CD4-positive, alpha-beta memory T cell (primary cell): ENCODE data around the gene TLR8. TPM values are rescaled to one million over a fixed set of nuclear protein-coding genes. Genes with fewer than 3 reads are reported as not detected.

Experiments
- CTCF ChIA-PET: fragments of 350-600 bp; sonication (Branson Sonifier 250); formaldehyde crosslinking; loops from one replicate; lab custom pipeline; 2021; ENCODE audit warnings: inconsistent platforms; ENCODE audit not compliant: partially characterized antibody; lab: Charles Lee
- POLR2A ChIA-PET: fragments of 350-600 bp; sonication (Branson Sonifier 250); formaldehyde crosslinking; loops from one replicate; lab custom pipeline; 2021; ENCODE audit not compliant: partially characterized antibody; lab: Charles Lee
- DNase-seq, 5 donors: peaks; one replicate each; pipeline versions ENCODE4 v3.0.0 to v3.0.0-alpha.2; 2020 to 2022; ENCODE audit warnings: mixed read lengths in 1 of 5
- H3K27ac ChIP-seq: one replicate; pipeline ENCODE4 v1.7.0; 2013; ENCODE audit warnings: low read depth, low read length
- H3K27me3 ChIP-seq: 2 replicates; pipeline ENCODE4 v1.7.0; 2013; ENCODE audit warnings: mild to moderate bottlenecking, low read length, moderate library complexity; ENCODE audit not compliant: insufficient read depth
- H3K36me3 ChIP-seq: 2 replicates; pipeline ENCODE4 v1.7.0; 2013; ENCODE audit warnings: mild to moderate bottlenecking, low read length, moderate library complexity; ENCODE audit not compliant: insufficient read depth
- H3K4me1 ChIP-seq: 2 replicates; pipeline ENCODE4 v1.7.0; 2013; ENCODE audit warnings: mild to moderate bottlenecking, low read length, moderate library complexity; ENCODE audit not compliant: insufficient read depth
- H3K4me3 ChIP-seq, 2 donors: one replicate each; pipeline ENCODE4 v1.7.0; 2013; ENCODE audit warnings: low read length in 2 of 2, mild to moderate bottlenecking in 1 of 2
- H3K9me3 ChIP-seq, 2 donors: one replicate each; pipeline ENCODE4 v1.7.0; 2013; ENCODE audit warnings: low read length in 2 of 2, control low read depth in 1 of 2; ENCODE audit not compliant: control insufficient read depth in 1 of 2
- H3K27ac Mint-ChIP-seq, 7 donors: one replicate each; pipeline ENCODE4 v1.8.0; 2020 to 2021; ENCODE audit warnings: mixed read lengths in 7 of 7, mild to moderate bottlenecking in 6 of 7, inconsistent platforms in 3 of 7, moderate library complexity in 3 of 7
- H3K27me3 Mint-ChIP-seq, 2 donors: one replicate each; pipeline ENCODE4 v1.8.0; 2020 to 2021; ENCODE audit warnings: mixed read lengths in 2 of 2
- H3K36me3 Mint-ChIP-seq, 2 donors: one replicate each; pipeline ENCODE4 v1.8.0; 2020 to 2021; ENCODE audit warnings: mixed read lengths in 2 of 2, inconsistent platforms in 1 of 2, mild to moderate bottlenecking in 1 of 2
- H3K4me1 Mint-ChIP-seq, 4 donors: one replicate each; pipeline ENCODE4 v1.8.0; 2020 to 2021; ENCODE audit warnings: mixed read lengths in 4 of 4, mild to moderate bottlenecking in 1 of 4
- H3K4me3 Mint-ChIP-seq, 8 donors: one replicate each; pipeline ENCODE4 v1.8.0; 2020 to 2021; ENCODE audit warnings: mixed read lengths in 8 of 8, mild to moderate bottlenecking in 7 of 8, moderate library complexity in 6 of 8, inconsistent platforms in 3 of 8
- H3K9me3 Mint-ChIP-seq, 8 donors: one replicate each; pipeline ENCODE4 v1.8.0; 2020 to 2021; ENCODE audit warnings: mixed read lengths in 8 of 8, mild to moderate bottlenecking in 5 of 8, inconsistent platforms in 3 of 8, moderate library complexity in 1 of 8
- intact Hi-C: fragments of 100-400 bp; cut with micrococcal nuclease; formaldehyde crosslinking; loops from one replicate; pipeline ENCODE4 v1.15.1; 2023
- polyA plus RNA-seq, 2 donors: library from polyadenylated mRNA; unstranded; fragments of 300-500 nt; fragmentation: Illumina TruSeq; gene quantifications; one replicate each; pipeline ENCODE4 v1.2.3, GENCODE V29; 2021
- total RNA-seq, 2 experiments: library from RNA; stranded (reverse); gene quantifications; one replicate each; pipeline ENCODE4 v1.2.3, GENCODE V29; 2021

TLR8 gene
- total and polyA plus RNA-seq, 4 experiments from 2014 or later: 0.26 to 0.33 TPM; not detected in 2

GRCh38 chrX:12896935-12897334 is 9.5 kb upstream of the TLR8 start:
- DNase-seq: no peak
- Histone ChIP-seq H3K4me1 (no peaks in the 10 kb centered on the region), H3K36me3 (no peaks in the 10 kb centered on the region), H3K27me3 (no peaks in the 10 kb centered on the region), H3K27ac (no peak overlapping the region), H3K9me3 (no peaks in the 10 kb centered on the region), H3K4me3 (no peak overlapping the region)
- intact Hi-C loops: loop anchor here (10.0 kb wide), 1 partner anchor 1752 kb away; no protein-coding TSS in a partner anchor
- ChIA-PET POLR2A (no interaction called here), CTCF (interaction anchor here (0.6 to 2.3 kb wide), 3 partner anchors 21 to 1052 kb away, joined by 4 to 9 read pairs (median 5); no protein-coding TSS in a partner anchor)
- Mint-ChIP-seq H3K36me3 (no peaks in the 10 kb centered on the region), H3K9me3 (no peaks in the 10 kb centered on the region), H3K27me3 (peaks cover 0 to 2% of the 10 kb centered on the region in 2 donors), H3K4me1 (peaks cover 0 to 8% (median 4%) of the 10 kb centered on the region in 4 donors), H3K4me3 (no peak overlapping the region), H3K27ac (no peak overlapping the region)

GRCh38 chrX:12898073-12898472 is 8.3 kb upstream of the TLR8 start:
- no peak for DNase-seq
- CTCF ChIA-PET: interaction anchor here (1.9 to 2.3 kb wide), 2 partner anchors 20 to 83 kb away, joined by 5 to 9 read pairs; no protein-coding TSS in a partner anchor
- Mint-ChIP-seq H3K27me3 (peaks cover 0 to 2% of the 10 kb centered on the region in 2 donors), H3K9me3 (no peaks in the 10 kb centered on the region), H3K27ac (no peak overlapping the region), H3K4me3 (no peak overlapping the region), H3K4me1 (peaks cover 0 to 8% (median 4%) of the 10 kb centered on the region in 4 donors), H3K36me3 (no peaks in the 10 kb centered on the region)
- POLR2A ChIA-PET: no interaction called here
- Histone ChIP-seq H3K4me3 (no peak overlapping the region), H3K9me3 (no peaks in the 10 kb centered on the region), H3K4me1 (no peaks in the 10 kb centered on the region), H3K36me3 (no peaks in the 10 kb centered on the region), H3K27ac (no peak overlapping the region), H3K27me3 (no peaks in the 10 kb centered on the region)
- intact Hi-C loops: loop anchor here (10.0 kb wide), 1 partner anchor 1753 kb away; no protein-coding TSS in a partner anchor

GRCh38 chrX:12899506-12899905 is 6.9 kb upstream of the TLR8 start:
- H3K4me3 Mint-ChIP-seq: no peak overlapping the region
- Histone ChIP-seq H3K4me1 (no peaks in the 10 kb centered on the region), H3K4me3 (no peak overlapping the region), H3K36me3 (no peaks in the 10 kb centered on the region), H3K9me3 (no peaks in the 10 kb centered on the region), H3K27ac (no peak overlapping the region), H3K27me3 (no peaks in the 10 kb centered on the region)
- ChIA-PET POLR2A (no interaction called here), CTCF (interaction anchor here (1.0 kb wide), 1 partner anchor 11 kb away, joined by 4 read pairs; no protein-coding TSS in a partner anchor)
- no peaks in the 10 kb centered on the region for H3K9me3 Mint-ChIP-seq
- no peak overlapping the region for H3K27ac Mint-ChIP-seq
- intact Hi-C loops: loop anchor here (10.0 kb wide), 1 partner anchor 1755 kb away; no protein-coding TSS in a partner anchor
- DNase-seq: no peak
- no peaks in the 10 kb centered on the region for H3K36me3 Mint-ChIP-seq
- peaks cover 0 to 4% (median 2%) of the 10 kb centered on the region in 4 donors for H3K4me1 Mint-ChIP-seq
- peaks cover 0 to 2% of the 10 kb centered on the region in 2 donors for H3K27me3 Mint-ChIP-seq

- H3K9me3 Mint-ChIP-seq: no peaks in the 10 kb centered on the region
- H3K9me3 ChIP-seq: no peaks in the 10 kb centered on the region
- H3K27me3 Mint-ChIP-seq: peaks cover 0 to 2% of the 10 kb centered on the region in 2 donors
- POLR2A ChIA-PET: no interaction called here
- no peaks in the 10 kb centered on the region for H3K27me3 ChIP-seq
- H3K36me3 Mint-ChIP-seq: no peaks in the 10 kb centered on the region
- CTCF ChIA-PET: interaction anchor here (0.7 to 1.6 kb wide), 5 partner anchors 9 to 861 kb away, joined by 3 to 8 read pairs (median 3); no protein-coding TSS in a partner anchor
- H3K4me3 ChIP-seq: no peak overlapping the region
- no peak overlapping the region for H3K27ac ChIP-seq
- DNase-seq: peak; percentile 49 to 61 (median 54)
- H3K36me3 ChIP-seq: no peaks in the 10 kb centered on the region
- no peak overlapping the region for H3K27ac Mint-ChIP-seq
- H3K4me1 ChIP-seq: no peaks in the 10 kb centered on the region
- intact Hi-C loops: no loop called here
- H3K4me3 Mint-ChIP-seq: peak overlapping the region in 1 of 8 donors; percentile 57
- H3K4me1 Mint-ChIP-seq: peaks cover 0 to 4% (median 2%) of the 10 kb centered on the region in 4 donors
These were observed 4.9 kb upstream of the TLR8 start for GRCh38 chrX:12901486-12901885.

- Histone ChIP-seq H3K27me3 (no peaks in the 10 kb centered on the region), H3K27ac (no peak overlapping the region), H3K4me1 (no peaks in the 10 kb centered on the region), H3K4me3 (no peak overlapping the region), H3K9me3 (no peaks in the 10 kb centered on the region), H3K36me3 (no peaks in the 10 kb centered on the region)
- Mint-ChIP-seq H3K4me1 (peaks cover 0 to 4% (median 2%) of the 10 kb centered on the region in 4 donors), H3K4me3 (no peak overlapping the region), H3K27ac (no peak overlapping the region), H3K9me3 (no peaks in the 10 kb centered on the region), H3K27me3 (peaks cover 0 to 2% of the 10 kb centered on the region in 2 donors), H3K36me3 (no peaks in the 10 kb centered on the region)
- DNase-seq: no peak
- POLR2A ChIA-PET: no interaction called here
- CTCF ChIA-PET: interaction anchor here (0.6 to 1.2 kb wide), 2 partner anchors 11 to 833 kb away, joined by 4 to 5 read pairs; no protein-coding TSS in a partner anchor
- intact Hi-C loops: no loop called here
These were observed 2.8 kb upstream of the TLR8 start for GRCh38 chrX:12903646-12904045.

DNA sequence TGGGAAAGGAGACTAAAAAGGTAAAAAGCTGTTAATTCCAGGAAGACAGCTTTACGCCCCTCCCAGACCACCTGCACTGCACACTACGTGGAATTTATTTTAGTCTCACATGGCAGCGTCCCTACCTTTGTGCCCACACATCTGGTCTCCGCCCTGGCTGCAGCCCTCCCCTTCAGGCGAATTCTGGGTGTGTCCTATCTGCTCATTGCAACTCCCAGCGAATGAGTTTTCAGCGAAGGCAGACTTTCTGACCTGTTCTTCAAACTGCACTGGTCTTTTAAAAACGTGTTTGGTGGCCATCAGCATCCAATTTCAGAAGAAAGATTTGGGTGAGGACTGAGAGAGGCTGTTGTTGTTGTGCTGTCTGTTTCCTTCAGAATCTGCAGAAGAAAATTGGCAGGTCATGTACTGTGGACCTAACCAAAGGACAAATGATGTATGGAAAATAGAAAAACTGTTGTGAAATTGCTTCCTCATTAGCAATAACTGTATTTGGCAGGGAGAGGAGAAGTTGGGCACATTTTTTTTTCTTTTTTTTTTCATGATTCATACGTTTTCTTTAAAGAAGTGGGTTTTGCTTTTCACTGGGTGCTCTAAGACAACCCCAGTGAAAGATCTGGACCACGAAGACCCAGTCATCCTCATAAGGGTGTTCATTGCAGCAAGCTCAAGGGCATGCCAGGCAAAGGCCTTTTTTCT is 4.2 kb downstream of the TLR8 start:
- no peaks in the 10 kb centered on the region for H3K27me3 ChIP-seq
- Mint-ChIP-seq H3K9me3 (no peaks in the 10 kb centered on the region), H3K27ac (no peak overlapping the region), H3K4me1 (peaks cover 5 to 11% (median 10%) of the 10 kb centered on the region in 4 donors), H3K27me3 (no peaks in the 10 kb centered on the region), H3K4me3 (no peak overlapping the region), H3K36me3 (no peaks in the 10 kb centered on the region)
- H3K9me3 ChIP-seq: no peaks in the 10 kb centered on the region
- CTCF ChIA-PET: interaction anchor here (0.8 kb wide), 1 partner anchor 10 kb away, joined by 3 read pairs; no protein-coding TSS in a partner anchor
- H3K4me1 ChIP-seq: no peaks in the 10 kb centered on the region
- H3K4me3 ChIP-seq: no peak overlapping the region
- no peak overlapping the region for H3K27ac ChIP-seq
- intact Hi-C loops: no loop called here
- H3K36me3 ChIP-seq: no peaks in the 10 kb centered on the region
- POLR2A ChIA-PET: interaction anchor here (0.7 kb wide), 1 partner anchor 238 kb away, joined by 3 read pairs; no protein-coding TSS in a partner anchor
- DNase-seq: no peak

GRCh38 chrX:12911122-12911470 is 4.7 kb downstream of the TLR8 start:
- no peak overlapping the region for H3K4me3 Mint-ChIP-seq
- CTCF ChIA-PET: interaction anchor here (0.8 kb wide), 1 partner anchor 11 kb away, joined by 3 read pairs; no protein-coding TSS in a partner anchor

More at GRCh38 chrX:12911122-12911470, 4.7 kb downstream of the TLR8 start:
- H3K36me3 Mint-ChIP-seq: no peaks in the 10 kb centered on the region
- H3K27ac Mint-ChIP-seq: peak overlapping the region in 1 of 7 donors; percentile 14
- POLR2A ChIA-PET: interaction anchor here (0.7 kb wide), 1 partner anchor 238 kb away, joined by 3 read pairs; no protein-coding TSS in a partner anchor
- no peak for DNase-seq
- intact Hi-C loops: no loop called here
- Histone ChIP-seq H3K9me3 (no peaks in the 10 kb centered on the region), H3K4me1 (no peaks in the 10 kb centered on the region), H3K4me3 (no peak overlapping the region), H3K36me3 (no peaks in the 10 kb centered on the region), H3K27ac (no peak overlapping the region), H3K27me3 (no peaks in the 10 kb centered on the region)
- H3K27me3 Mint-ChIP-seq: no peaks in the 10 kb centered on the region
- peaks cover 5 to 11% (median 10%) of the 10 kb centered on the region in 4 donors for H3K4me1 Mint-ChIP-seq
- no peaks in the 10 kb centered on the region for H3K9me3 Mint-ChIP-seq
